GM18517 (cell line): ENCODE measurements around the gene GFOD1.
"Not testable (repeated sequence)": the region's sequence is repeated elsewhere in the genome, so short reads cannot be mapped to it uniquely, and the experiment has no call there.

Source experiments
- ATAC-seq: cut with Tn5 transposase; IDR thresholded peaks from one replicate; pipeline ENCODE4 v1.9.1; 2021; ENCODE audit warnings: mild to moderate bottlenecking, moderate library complexity; ENCODE audit not compliant: unreplicated experiment

GFOD1 gene

GRCh38 chr6:13407709-13408695, 79.4 kb downstream of the GFOD1 start:
- ATAC-seq, result no peak

GRCh38 chr6:13407368-13407708, 80.1 kb downstream of the GFOD1 start:
- ATAC-seq, result no peak

- no peak for ATAC-seq
Measured at GRCh38 chr6:13406781-13407180, 80.6 kb downstream of the GFOD1 start.

GRCh38 chr6:13405961-13406477, 81.4 kb downstream of the GFOD1 start:
- no peak for ATAC-seq

- no peak for ATAC-seq
Measured at GRCh38 chr6:13404892-13405254, 82.5 kb downstream of the GFOD1 start.

GRCh38 chr6:13404228-13404891, 83.0 kb downstream of the GFOD1 start:
- ATAC-seq, result no peak

GRCh38 chr6:13402711-13403110, 84.7 kb downstream of the GFOD1 start:
- no peak for ATAC-seq

- ATAC-seq, result no peak
Measured at GRCh38 chr6:13400772-13401171, 86.6 kb downstream of the GFOD1 start.

GRCh38 chr6:13398421-13398994, 88.9 kb downstream of the GFOD1 start:
- ATAC-seq, result no peak

GRCh38 chr6:13398069-13398381, 89.4 kb downstream of the GFOD1 start:
- ATAC-seq, result no peak

- peak; percentile 67 for ATAC-seq
Measured at GRCh38 chr6:13397359-13398068, 89.9 kb downstream of the GFOD1 start.

GRCh38 chr6:13396241-13396792, 91.1 kb downstream of the GFOD1 start:
- ATAC-seq, result no peak

- no peak for ATAC-seq
Measured at GRCh38 chr6:13395272-13396237, 91.8 kb downstream of the GFOD1 start.

- no peak for ATAC-seq
Measured at GRCh38 chr6:13392462-13392861, 94.9 kb downstream of the GFOD1 start.

GRCh38 chr6:13391537-13391936, 95.9 kb downstream of the GFOD1 start:
- ATAC-seq, result no peak

GRCh38 chr6:13390658-13391057, 96.7 kb downstream of the GFOD1 start:
- no peak for ATAC-seq

GRCh38 chr6:13389237-13389636, 98.2 kb downstream of the GFOD1 start:
- not testable (repeated sequence) for ATAC-seq

GRCh38 chr6:13388769-13389168, 98.6 kb downstream of the GFOD1 start:
- ATAC-seq, result not testable (repeated sequence)

GRCh38 chr6:13384966-13385365, 102.4 kb downstream of the GFOD1 start:
- ATAC-seq, result no peak

GRCh38 chr6:13384506-13384905, 102.9 kb downstream of the GFOD1 start:
- no peak for ATAC-seq
